ENCODE data around the gene CCDC184.

The CCDC184 gene

GRCh38 chr12:48179466-48179865 lies 4.0 kb upstream of the CCDC184 start:
- TF ChIP-seq CTCF (conservative IDR thresholded peaks at IDR 0.05; ENCODE audit: control insufficient read depth, insufficient read depth, low read depth, low read length): no peak
- H3K4me3 ChIP-seq (ENCODE audit: control insufficient read depth, low read depth, low read length): no peak overlapping the region
- no peak for DNase-seq (ENCODE audit: low read depth)

GRCh38 chr12:48180424-48180823 lies 3.0 kb upstream of the CCDC184 start:
- H3K4me3 ChIP-seq (ENCODE audit: control insufficient read depth, low read depth, low read length): no peak overlapping the region
- no peak for DNase-seq (ENCODE audit: low read depth)
- TF ChIP-seq CTCF (conservative IDR thresholded peaks at IDR 0.05; ENCODE audit: control insufficient read depth, insufficient read depth, low read depth, low read length): no peak

GRCh38 chr12:48180857-48181495 lies 2.5 kb upstream of the CCDC184 start:
- no peak for DNase-seq (ENCODE audit: low read depth)
- no peak overlapping the region for H3K4me3 ChIP-seq (ENCODE audit: control insufficient read depth, low read depth, low read length)
- no peak for TF ChIP-seq CTCF (conservative IDR thresholded peaks at IDR 0.05; ENCODE audit: control insufficient read depth, insufficient read depth, low read depth, low read length)

GRCh38 chr12:48182631-48183030 lies 813 bp upstream of the CCDC184 start:
- DNase-seq (ENCODE audit: low read depth): no peak
- no peak for TF ChIP-seq CTCF (conservative IDR thresholded peaks at IDR 0.05; ENCODE audit: control insufficient read depth, insufficient read depth, low read depth, low read length)
- H3K4me3 ChIP-seq (ENCODE audit: control insufficient read depth, low read depth, low read length): peak overlapping the region; percentile 81

- no peak for DNase-seq (ENCODE audit: low read depth)
- TF ChIP-seq CTCF (conservative IDR thresholded peaks at IDR 0.05; ENCODE audit: control insufficient read depth, insufficient read depth, low read depth, low read length): no peak
- peak overlapping the region; percentile 81 for H3K4me3 ChIP-seq (ENCODE audit: control insufficient read depth, low read depth, low read length)
These were observed 568 bp downstream of the CCDC184 start for GRCh38 chr12:48183876-48184548.

- TF ChIP-seq CTCF (conservative IDR thresholded peaks at IDR 0.05; ENCODE audit: control insufficient read depth, insufficient read depth, low read depth, low read length): no peak
- DNase-seq (ENCODE audit: low read depth): no peak
- no peak overlapping the region for H3K4me3 ChIP-seq (ENCODE audit: control insufficient read depth, low read depth, low read length)
These were observed 1.1 kb downstream of the CCDC184 start for GRCh38 chr12:48184549-48184922.
